Mucosa of gallbladder (tissue), 1 donor: ENCODE measurements around the gene OMP. TPM values are rescaled to one million over a fixed set of nuclear protein-coding genes. Genes with fewer than 3 reads are reported as not detected.
"Not testable (repeated sequence)": the region's sequence is repeated elsewhere in the genome, so short reads cannot be mapped to it uniquely, and the experiment has no call there.

ENCODE experiments used
- DNase-seq: peaks from one replicate; pipeline ENCODE4 v3.0.0-alpha.2; 2020; ENCODE audit warnings: low spot score
- total RNA-seq: library from RNA; stranded (reverse); gene quantifications from one replicate; pipeline ENCODE4 v1.2.1, GENCODE V29; 2021
- donor health status: DM: no; HTN: no; CAD: no.

Gene OMP
- 10.4 TPM for total RNA-seq

GRCh38 chr11:77102246-77103210 is at the start of gene OMP:
TSS of gene OMP (plus strand) at chr11:77102840. CDS start at chr11:77102840, 0 bp downstream.
- no peak for DNase-seq

- DNase-seq, result no peak
Measured at GRCh38 chr11:77053217-77054015, 49.2 kb upstream of the OMP start.

GRCh38 chr11:77054084-77054483 is 48.6 kb upstream of the OMP start:
- no peak for DNase-seq

- no peak for DNase-seq
Measured at GRCh38 chr11:77055101-77055561, 47.5 kb upstream of the OMP start.

GRCh38 chr11:77055913-77056312 is 46.7 kb upstream of the OMP start:
- no peak for DNase-seq

- no peak for DNase-seq
Measured at GRCh38 chr11:77056814-77057402, 45.7 kb upstream of the OMP start.

GRCh38 chr11:77057938-77058474 is 44.6 kb upstream of the OMP start:
- DNase-seq, result no peak

GRCh38 chr11:77058900-77059299 is 43.7 kb upstream of the OMP start:
- DNase-seq, result no peak

- DNase-seq, result no peak
Measured at GRCh38 chr11:77059806-77060205, 42.8 kb upstream of the OMP start.

- no peak for DNase-seq
Measured at GRCh38 chr11:77060234-77060633, 42.4 kb upstream of the OMP start.

- DNase-seq, result not testable (repeated sequence)
Measured at GRCh38 chr11:77061258-77061657, 41.4 kb upstream of the OMP start.

- DNase-seq, result no peak
Measured at GRCh38 chr11:77062924-77063323, 39.7 kb upstream of the OMP start.

GRCh38 chr11:77063407-77063806 is 39.2 kb upstream of the OMP start:
- peak; percentile 41 for DNase-seq

GRCh38 chr11:77063861-77064260 is 38.8 kb upstream of the OMP start:
- no peak for DNase-seq

GRCh38 chr11:77064648-77065217 is 37.9 kb upstream of the OMP start:
- no peak for DNase-seq

- DNase-seq, result peak; percentile 39
Measured at GRCh38 chr11:77065878-77066228, 36.8 kb upstream of the OMP start.

- DNase-seq, result peak; percentile 94
Measured at GRCh38 chr11:77066229-77067042, 36.2 kb upstream of the OMP start, which contains the start of gene CAPN5. TSS of gene CAPN5 (plus strand) at chr11:77066971. CDS start at chr11:77084887, 17,916 bp downstream.

GRCh38 chr11:77067861-77068443 is 34.7 kb upstream of the OMP start:
- no peak for DNase-seq

GRCh38 chr11:77068457-77069335 is 33.9 kb upstream of the OMP start:
- no peak for DNase-seq
